HG02642 (cell line): ENCODE data around the gene CLSTN3.

ENCODE experiments used
- ATAC-seq: cut with Tn5 transposase; IDR thresholded peaks from one replicate; pipeline ENCODE4 v1.9.1; 2021; ENCODE audit warnings: mild to moderate bottlenecking; ENCODE audit not compliant: unreplicated experiment, poor library complexity

CLSTN3 gene

DNA sequence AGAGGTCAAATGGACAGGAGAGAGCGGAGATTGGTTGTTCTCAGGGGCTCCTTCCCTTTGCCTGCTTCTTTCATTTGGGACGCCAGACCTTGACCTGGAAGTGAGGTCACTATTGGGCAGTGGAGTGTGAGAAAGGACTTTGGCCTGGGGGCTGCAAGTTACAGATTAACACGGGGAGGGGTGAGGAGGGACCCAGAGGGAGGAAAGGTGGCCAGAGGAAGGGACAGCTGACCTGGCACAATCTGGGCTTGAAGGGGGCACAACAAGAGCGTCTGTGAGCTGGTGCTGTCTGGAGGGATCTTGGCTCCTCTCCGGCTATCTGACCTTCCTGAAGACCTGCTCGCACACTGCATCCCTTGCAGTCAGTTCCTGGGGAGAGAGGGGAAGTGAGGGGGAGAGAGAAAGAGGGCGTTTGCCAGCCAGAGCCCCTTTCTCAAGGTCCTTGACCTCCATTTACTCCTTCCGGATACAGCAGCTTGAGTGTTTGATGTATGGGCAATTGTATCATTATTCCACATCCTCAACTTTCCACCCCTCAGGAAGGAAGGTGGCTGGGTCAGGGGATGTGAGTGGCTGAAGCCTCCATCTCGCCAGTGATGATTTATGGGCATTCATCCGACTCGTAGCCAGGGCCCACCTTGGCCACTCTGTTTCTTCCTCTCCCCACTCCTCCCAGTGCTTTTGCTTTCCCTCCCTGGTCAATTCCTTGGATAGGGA lies 6.2 kb upstream of the CLSTN3 start:
- ATAC-seq = no peak

DNA sequence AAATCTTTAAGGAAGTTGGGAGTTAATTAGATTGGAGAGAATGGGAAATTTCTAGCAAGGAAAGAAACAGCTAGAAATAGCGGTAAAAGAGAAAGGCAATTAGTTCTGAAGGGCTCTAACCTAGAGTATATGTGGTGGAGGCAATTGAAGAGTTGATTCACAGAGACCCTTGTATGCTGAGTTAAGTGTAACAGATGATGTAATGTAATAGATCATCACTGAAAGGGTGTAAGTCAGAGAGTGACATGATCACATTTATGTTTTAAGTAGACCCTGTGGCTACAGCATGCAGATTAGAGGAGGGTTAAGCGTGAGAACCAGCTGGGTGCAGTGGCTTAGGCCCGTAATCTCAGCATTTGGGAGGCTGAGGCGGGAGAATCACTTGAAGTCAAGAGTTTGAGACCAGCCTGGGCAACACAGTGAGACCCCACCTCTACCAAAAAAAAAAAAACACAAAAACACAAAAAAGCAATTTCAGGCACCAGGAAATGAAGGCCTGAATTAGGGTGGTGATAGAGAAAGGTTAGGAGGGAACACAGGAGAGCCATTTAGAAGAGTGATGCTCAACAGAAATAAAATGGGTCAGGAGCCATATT lies 4.4 kb upstream of the CLSTN3 start:
- no peak for ATAC-seq

DNA sequence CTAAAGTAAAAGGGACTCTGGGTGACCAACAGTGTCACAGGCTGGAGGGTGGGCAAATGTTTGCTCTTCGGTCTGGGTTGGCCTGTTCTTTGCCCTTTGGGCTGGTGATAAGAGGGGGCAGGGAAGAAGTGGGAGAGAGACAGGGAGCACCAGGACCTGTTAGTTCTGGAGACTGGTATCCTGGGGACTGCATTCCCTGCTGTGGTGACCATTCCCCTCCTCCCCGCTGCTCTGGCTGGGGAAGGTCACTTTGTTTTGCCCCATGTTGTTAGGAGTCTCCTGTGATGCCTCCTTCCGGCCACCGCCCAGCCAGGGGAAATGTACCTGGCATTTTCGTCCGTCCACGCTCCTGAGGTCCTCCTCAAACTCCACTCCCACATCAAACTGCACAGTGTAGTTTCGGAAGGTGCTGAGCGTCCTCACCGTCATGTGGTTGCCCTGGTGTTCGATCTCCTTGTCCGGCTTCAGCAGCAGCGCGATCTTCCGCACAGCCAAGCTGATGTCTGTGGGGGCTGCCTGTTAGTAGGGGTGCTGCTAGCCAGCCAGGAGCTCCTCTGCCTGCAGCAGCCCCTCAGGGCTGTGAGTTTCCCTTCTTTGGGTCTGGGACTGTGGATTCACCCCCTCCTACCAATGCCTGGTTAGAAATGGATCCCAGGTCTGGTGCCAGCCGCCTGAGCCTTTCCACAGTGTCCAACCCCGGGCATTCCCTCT lies 2.1 kb upstream of the CLSTN3 start:
- no peak for ATAC-seq

DNA sequence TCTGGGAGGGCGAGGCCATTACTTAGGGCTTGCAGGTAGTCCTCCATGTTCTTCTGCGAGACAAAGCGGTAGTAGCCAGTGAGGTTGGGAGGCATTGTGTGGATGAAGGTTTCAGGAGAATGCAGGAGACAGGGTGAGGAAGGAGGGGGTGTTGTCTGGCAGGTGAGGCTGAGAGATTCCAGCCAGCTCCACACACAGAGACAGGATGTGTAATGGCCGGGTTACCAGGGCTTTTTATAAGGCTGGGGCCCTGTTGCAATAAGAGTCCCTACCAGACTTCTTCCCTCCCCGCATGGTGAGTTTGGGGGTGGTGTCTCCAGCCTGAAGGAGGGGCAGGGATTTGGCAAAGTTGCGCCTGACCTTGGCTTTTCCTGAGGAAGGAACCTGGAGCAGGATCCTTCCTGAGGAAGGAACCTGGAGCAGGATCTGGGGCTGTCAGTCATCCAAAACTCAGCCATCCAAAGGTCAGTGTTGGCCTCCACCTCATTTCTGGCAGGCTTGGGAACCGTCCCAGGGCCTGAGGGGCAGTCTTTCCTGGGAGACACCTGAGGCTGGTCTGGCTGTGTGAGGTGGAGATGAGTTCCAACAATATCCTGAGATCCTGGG lies 1.4 kb upstream of the CLSTN3 start, which contains the start of gene RBP5:
Gene RBP5 (minus strand): TSS at position 209 of the 606 bp plus-strand sequence. CDS start 114 bp downstream, at position 95.
- no peak for ATAC-seq

DNA sequence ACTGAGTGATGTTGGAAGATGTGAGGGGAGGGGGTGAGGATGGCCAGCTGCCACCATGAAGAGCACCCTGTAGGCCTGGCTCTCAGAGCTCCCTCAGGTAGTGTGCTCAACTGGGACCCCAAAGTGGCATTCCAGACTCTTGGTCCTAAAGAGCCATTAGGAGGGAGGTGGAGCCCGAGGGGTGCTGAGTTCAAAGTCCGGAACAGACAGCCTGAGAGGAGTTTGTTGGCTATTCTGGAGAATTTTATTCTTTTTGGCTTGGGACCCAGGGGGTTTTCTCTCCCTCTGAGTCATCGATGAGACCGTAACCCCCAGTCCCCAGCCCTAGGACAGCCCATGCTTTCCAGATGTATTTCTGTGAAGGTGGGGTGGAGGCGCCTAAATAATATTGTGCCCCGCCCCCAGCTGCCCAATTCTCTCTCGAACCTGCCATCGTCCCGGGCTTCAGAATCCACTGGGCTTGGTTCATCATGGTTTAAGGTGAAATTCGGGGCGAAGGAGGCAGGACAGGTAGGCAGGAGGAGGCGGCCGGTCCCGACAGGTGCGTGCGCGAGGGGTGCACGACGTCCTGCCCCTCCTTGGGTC lies 792 bp upstream of the CLSTN3 start:
- peak; percentile 18 for ATAC-seq

DNA sequence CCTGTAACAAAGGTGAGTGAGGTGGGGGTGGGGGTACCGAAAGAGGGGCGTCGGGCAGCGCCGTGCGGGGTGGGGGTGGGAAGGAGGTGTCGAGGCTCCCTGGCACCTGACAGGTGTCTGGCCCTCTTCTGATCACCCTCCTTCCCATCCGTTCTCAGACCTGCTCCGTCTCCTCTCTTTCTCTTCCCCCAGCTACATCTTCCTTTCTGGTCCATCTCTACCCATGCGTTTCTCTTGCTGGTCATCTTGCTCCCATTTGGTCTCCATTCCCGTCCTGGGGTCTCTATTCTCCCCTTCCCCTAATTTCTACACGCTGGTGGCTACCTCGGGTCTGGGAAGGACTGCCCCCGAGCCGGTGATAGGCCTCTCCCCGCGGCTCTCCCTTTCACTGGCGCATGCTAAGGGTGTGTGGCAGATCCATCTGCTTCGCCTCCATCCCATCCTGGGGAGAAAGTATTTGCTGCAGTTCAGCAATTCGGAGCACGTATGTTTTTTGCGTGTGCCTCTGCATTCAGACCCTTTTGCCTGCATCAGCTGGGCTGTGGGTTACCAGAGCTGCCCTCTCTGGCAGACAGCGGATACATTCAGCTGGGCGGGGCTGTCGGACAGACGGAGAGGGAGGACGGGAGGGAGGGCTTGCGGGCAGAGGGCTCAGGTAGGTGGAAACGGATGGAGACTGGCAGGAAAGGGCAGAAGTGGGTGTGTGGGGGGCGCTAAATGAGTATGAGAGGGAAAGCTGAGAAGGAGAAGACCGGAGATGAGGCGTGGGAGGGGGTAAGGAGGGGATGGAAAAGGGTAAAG lies 730 bp downstream of the CLSTN3 start:
- no peak for ATAC-seq

DNA sequence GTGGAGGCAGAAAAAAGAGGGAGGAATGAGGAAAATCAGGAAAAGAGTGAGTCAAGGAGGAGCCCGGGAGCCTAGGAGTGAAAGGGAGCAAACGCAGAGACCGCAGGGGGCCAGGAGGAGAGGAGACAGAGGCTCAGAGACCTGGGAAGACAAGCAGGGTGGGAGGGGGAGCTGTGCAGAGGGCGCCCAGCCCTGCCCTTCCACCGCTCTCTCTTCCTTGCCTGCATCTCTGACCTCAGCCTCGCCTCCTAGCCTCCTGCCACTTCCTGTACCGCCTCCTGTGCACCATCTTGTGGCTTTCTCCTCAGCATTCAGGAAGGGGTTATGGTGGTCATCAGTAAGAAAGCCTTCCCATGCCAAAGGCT lies 1.3 kb downstream of the CLSTN3 start:
- no peak for ATAC-seq

DNA sequence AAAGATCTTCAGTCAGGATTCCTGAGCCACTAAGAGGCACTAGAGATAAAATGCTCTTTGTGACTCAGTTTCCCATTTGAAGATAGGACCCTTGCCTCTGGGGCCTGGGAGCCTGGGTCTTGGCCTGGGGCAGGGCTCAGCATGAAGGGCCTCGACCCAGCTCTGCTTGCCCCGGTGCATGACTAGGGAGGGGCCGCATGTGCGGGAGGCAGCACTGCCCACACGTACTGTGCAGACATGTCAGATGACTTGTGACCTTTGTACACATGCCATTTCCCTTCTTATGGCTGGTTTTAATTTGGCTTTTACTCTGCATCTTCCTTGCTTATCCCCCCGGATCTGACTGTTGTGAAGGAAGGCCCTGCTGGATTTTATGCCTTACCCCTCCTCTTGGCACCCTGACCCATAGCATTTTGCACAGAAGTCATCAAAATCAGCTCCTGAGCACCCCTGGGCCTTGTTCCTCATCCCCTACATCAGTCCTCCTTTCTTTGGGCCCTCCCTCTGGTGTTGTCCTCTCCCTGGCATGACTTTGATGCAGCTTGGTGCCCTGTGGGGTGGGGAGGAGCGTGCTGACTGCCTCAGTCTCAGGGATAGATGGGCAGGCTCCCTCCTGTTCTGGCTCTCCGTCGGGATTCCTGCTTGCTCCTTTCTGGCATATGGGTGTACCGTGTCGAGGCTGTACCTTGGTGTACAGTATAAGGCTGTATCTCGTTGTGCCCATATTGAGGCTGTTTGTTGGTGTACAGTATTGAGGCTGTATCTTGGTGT lies 4.4 kb downstream of the CLSTN3 start:
- ATAC-seq = no peak

DNA sequence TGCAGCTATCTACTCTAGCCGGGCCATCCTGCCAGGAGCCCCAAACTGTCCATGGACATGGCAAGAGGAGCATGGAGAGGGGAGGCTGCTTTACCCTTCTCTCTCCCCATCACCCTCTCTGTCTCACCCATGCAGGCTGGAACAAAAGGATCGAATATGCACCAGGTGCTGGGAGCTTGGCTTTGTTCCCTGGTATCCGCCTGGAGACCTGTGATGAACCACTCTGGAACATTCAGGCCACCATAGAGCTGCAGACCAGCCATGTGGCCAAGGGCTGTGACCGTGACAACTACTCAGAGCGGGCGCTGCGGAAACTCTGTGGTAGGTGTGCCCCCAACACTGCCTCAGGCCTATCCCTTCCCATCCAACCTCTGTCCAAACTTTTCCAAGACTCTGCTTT lies 5.9 kb downstream of the CLSTN3 start:
- no peak for ATAC-seq

DNA sequence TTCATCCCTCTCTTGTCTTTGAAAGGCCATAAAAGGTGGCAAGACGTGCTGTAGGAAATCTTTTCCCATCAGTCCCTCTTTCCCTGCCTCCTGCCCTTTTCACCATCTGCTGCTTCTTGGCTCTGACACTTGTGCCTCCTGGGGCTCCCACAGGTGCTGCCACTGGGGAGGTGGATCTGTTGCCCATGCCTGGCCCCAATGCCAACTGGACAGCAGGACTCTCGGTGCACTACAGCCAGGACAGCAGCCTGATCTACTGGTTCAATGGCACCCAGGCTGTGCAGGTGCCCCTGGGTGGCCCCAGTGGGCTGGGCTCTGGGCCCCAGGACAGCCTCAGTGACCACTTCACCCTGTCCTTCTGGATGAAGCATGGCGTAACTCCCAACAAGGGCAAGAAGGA lies 6.5 kb downstream of the CLSTN3 start:
- no peak for ATAC-seq

DNA sequence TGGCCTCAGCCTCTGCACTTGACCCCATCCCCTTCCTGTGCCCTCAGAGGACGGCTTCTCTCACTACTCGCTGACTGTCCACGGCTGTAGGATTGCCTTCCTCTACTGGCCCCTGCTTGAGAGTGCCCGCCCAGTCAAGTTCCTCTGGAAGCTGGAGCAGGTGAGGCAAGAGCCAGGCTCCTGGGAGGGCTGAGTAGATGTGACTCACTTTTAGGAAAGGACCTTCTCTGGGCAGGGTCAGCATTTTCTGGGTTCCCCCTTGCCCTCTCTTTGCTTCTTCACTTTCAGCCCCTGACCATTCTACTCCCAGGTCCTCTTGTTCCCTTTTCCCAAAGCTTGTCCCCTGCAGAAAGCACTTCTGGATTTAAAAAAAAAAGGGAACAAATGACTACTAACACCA lies 7.7 kb downstream of the CLSTN3 start:
- no peak for ATAC-seq

DNA sequence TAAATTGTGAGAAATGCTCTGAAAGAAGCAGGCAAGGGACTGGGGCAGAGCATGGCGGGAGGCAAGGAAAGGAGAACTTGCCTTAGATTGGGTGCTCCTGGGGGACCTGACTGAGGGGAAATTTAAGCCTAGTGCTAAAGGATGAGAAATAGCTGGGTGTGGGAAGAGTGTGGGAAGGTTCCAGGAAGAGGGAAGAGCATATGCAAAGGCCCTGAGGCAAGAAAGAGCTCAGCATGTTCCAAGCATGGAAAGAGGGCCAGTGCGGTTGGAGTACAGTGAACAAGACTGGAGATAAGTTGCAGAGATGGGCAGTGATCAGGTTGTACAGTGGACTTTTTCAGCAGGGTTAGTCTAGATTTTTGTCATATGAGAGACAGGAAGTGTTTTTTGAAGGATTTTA lies 9.0 kb downstream of the CLSTN3 start:
- ATAC-seq = no peak

DNA sequence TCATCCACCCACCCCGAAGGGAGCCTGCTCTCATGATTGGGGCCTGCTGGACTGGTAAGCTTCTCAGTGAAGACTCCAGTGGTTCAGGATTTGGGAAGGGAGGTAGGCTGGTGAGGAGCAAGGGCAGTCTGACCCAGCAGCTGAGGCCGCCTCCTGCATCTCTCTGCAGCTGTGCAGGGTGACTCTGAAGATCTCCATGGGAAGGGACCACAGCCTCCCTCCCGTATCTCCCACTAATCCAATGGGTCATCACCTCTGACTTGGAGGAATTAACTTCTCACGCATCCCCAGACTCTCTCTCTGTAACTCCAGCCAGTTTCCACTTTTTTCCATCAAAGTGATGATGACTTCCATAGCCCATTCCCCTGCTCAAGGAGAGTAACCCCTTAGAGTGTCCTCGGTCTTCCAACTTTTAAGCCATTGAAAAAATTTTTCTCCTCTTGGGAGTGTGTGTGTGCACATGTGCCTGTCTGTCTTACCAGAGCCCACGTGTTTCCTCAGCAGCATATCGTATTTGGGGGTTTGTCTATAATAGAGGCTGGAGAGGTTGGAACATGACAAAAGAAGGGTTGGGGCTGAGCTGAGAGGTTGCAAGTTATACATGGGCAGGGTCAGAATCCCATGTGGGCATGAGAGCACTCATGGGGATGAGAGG lies 11.3 kb downstream of the CLSTN3 start:
- ATAC-seq = no peak

DNA sequence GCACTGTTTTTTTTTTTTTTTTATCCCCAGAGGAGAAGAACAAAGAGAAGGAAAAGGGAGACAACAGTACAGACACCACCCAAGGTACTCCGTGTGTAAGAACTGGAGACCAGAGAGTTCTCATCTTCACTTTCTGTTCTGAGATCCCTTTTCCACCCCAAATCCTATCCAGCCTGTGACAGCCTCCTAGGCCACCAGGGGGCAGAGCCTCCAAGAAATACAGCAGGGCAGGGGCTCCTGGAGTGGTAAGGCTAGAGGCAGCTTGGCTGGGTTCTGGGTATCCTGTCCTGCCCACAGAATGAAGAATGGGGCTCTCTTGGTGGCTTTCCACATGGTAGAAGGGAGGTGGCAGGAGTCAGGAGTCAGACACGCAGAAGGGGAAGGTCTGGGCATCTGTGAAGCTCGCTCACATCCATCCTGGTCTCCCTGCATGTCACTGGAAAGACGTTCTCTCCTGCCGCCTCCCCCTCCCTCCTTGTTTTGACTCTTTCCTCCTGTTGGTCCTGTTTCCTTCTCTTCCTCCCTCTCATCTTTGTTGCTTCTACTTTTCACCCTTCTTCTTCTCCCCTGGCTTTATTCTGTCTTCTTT lies 12.0 kb downstream of the CLSTN3 start:
- ATAC-seq = no peak

DNA sequence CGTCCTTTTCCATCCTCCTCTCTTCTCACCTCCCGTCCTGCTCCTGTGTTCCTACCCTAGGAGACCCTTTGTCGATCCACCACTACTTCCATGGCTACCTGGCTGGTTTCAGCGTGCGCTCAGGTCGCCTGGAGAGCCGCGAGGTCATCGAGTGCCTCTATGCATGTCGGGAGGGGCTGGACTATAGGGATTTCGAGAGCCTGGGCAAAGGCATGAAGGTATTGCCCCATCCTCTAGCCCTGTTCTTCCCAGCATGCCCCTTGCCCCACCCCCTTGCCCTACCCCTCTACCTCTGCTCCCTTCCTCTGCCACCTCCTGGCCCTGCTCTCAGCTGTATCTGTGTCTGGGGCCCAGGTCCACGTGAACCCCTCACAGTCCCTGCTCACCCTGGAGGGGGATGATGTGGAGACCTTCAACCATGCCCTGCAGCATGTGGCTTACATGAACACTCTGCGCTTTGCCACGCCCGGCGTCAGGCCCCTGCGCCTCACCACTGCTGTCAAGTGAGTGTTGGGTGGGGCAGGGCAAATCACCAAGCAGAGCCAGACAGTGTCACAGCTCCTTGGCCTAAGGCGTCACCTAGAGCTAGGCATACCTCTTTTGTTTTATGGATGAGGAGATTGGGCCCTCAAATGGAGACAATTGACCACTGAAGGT lies 12.8 kb downstream of the CLSTN3 start:
- no peak for ATAC-seq

DNA sequence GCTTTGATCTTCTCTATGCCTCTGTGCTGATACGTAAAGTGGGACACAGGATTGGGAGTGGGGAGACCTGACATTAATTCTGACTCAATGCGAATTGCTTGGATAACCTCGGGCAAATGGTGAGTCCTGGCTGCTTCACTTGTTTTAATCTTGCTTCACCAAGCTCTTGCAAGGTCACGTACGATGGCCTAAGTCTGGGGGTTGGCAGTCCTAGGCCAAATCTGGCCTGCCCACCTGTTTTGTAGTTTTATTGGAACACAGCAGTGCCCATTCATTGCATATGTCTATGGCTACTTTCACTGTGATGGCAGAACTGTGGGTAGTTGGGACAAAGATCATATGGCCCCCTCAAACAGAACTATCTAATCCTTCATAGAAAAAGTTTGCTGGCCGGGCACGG lies 13.4 kb downstream of the CLSTN3 start:
- ATAC-seq = no peak

DNA sequence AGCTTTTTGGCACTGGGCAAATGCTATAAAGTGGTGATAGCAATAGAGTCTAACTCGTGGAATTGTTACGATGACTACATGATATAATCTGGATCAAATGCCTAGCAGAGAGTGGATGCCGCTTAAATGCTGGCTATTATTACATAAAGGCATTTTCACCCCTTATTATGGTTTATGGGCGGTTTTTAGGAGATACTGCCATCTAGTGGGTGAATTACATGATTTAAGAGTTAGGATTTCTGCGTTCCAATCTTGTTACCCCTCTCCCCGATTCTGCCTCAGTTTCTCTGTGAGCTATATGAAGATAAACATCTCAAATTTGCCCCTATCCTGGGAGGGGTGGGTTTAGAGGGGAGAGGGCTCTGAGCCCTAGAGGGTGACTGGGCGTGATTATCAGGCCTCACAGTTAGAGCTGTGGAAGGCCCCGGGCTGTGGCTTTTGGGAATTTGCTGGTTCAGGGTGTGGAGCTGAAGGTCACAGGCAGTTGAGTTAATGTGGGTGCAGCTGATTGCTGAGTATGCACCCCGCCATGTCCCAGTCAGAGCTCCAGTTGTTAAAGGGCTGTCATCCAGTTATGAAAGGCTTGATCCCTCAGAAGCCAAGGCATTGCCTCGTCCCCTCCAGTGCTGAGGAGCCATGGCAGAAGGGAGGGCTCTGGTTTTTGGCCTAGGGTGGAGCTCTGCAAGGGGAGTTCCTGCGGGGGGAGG lies 14.4 kb downstream of the CLSTN3 start:
- ATAC-seq = no peak
